ENCODE data around the gene GIN1. TPM values are rescaled to one million over a fixed set of nuclear protein-coding genes. Genes with fewer than 3 reads are reported as not detected.
"Not testable (repeated sequence)": the region's sequence is repeated elsewhere in the genome, so short reads cannot be mapped to it uniquely, and the experiment has no call there.

Gene GIN1
- total and polyA plus RNA-seq, 4 donors, result 1.8 to 6.4 (median 4.0) TPM

GRCh38 chr5:103075442-103075841, 44.5 kb downstream of the GIN1 start:
- no peak for DNase-seq (ENCODE audit: low spot score)
- Histone ChIP-seq H3K36me3 (ENCODE audit: control insufficient read depth in 4 of 4, insufficient read depth in 3 of 4, low read depth in 1 of 4, low read length in 3 of 4) (no peaks in the 10 kb centered on the region), H3K27me3 (ENCODE audit: control insufficient read depth in 4 of 4, insufficient read depth in 4 of 4, low read length in 3 of 4) (no peaks in the 10 kb centered on the region), H3K4me3 (ENCODE audit: low read depth in 1 of 3, low read length in 3 of 3) (no peak overlapping the region), H3K9ac (ENCODE audit: low read depth in 1 of 2, low read length in 2 of 2) (no peak overlapping the region), H3K27ac (ENCODE audit: low read depth in 1 of 2, low read length in 2 of 2) (no peak overlapping the region), H3K4me1 (ENCODE audit: control insufficient read depth in 4 of 4, insufficient read depth in 4 of 4, low read length in 3 of 4) (no peaks in the 10 kb centered on the region), H3K9me3 (ENCODE audit: control insufficient read depth in 4 of 4, low read length in 3 of 4) (peaks cover 19 to 33% (median 23%) of the 10 kb centered on the region in 4 donors)
- TF ChIP-seq RXRA (IDR thresholded peaks at IDR 0.05) (no peak), MAX (IDR thresholded peaks at IDR 0.05) (no peak), RAD21 (IDR thresholded peaks at IDR 0.05) (no peak), HNF4G (IDR thresholded peaks at IDR 0.05) (no peak)
- 85% methylated on average over 4 of the region's 4 CpGs for WGBS

GRCh38 chr5:103073500-103073899, 46.4 kb downstream of the GIN1 start:
- WGBS, result 77% methylated on average over 4 of the region's 4 CpGs
- DNase-seq (ENCODE audit: low spot score); H3K27me3 ChIP-seq (ENCODE audit: control insufficient read depth in 4 of 4, insufficient read depth in 4 of 4, low read length in 3 of 4); H3K4me3 ChIP-seq (ENCODE audit: low read depth in 1 of 3, low read length in 3 of 3); H3K9ac ChIP-seq (ENCODE audit: low read depth in 1 of 2, low read length in 2 of 2); H3K27ac ChIP-seq (ENCODE audit: low read depth in 1 of 2, low read length in 2 of 2); H3K4me1 ChIP-seq (ENCODE audit: control insufficient read depth in 4 of 4, insufficient read depth in 4 of 4, low read length in 3 of 4); H3K36me3 ChIP-seq (ENCODE audit: control insufficient read depth in 4 of 4, insufficient read depth in 3 of 4, low read depth in 1 of 4, low read length in 3 of 4): not testable (repeated sequence)
- H3K9me3 ChIP-seq (ENCODE audit: control insufficient read depth in 4 of 4, low read length in 3 of 4), result peaks cover 6 to 20% (median 14%) of the 10 kb centered on the region in 4 donors

- Histone ChIP-seq H3K4me1 (ENCODE audit: control insufficient read depth in 4 of 4, insufficient read depth in 4 of 4, low read length in 3 of 4) (no peaks in the 10 kb centered on the region), H3K27me3 (ENCODE audit: control insufficient read depth in 4 of 4, insufficient read depth in 4 of 4, low read length in 3 of 4) (no peaks in the 10 kb centered on the region), H3K9me3 (ENCODE audit: control insufficient read depth in 4 of 4, low read length in 3 of 4) (no peaks in the 10 kb centered on the region), H3K4me3 (ENCODE audit: low read depth in 1 of 3, low read length in 3 of 3) (no peak overlapping the region), H3K36me3 (ENCODE audit: control insufficient read depth in 4 of 4, insufficient read depth in 3 of 4, low read depth in 1 of 4, low read length in 3 of 4) (no peaks in the 10 kb centered on the region), H3K27ac (ENCODE audit: low read depth in 1 of 2, low read length in 2 of 2) (no peak overlapping the region), H3K9ac (ENCODE audit: low read depth in 1 of 2, low read length in 2 of 2) (no peak overlapping the region)
- TF ChIP-seq JUND (IDR thresholded peaks at IDR 0.05) (no peak), REST (IDR thresholded peaks at IDR 0.05) (no peak), RXRA (IDR thresholded peaks at IDR 0.05) (no peak), ZBTB33 (IDR thresholded peaks at IDR 0.05) (no peak), SP1 (IDR thresholded peaks at IDR 0.05) (no peak), ATF3 (IDR thresholded peaks at IDR 0.05) (no peak)
- 65% methylated on average over 1 of the region's 1 CpG for WGBS
- DNase-seq (ENCODE audit: low spot score), result no peak
Measured at GRCh38 chr5:103066326-103066725, 53.6 kb downstream of the GIN1 start.

Measured in liver (tissue), 9 donors.